Choroid plexus epithelial cell (primary cell): Measurements from ENCODE around the gene NUDT16L1.

Experiments
- DNase-seq: peaks from one replicate; pipeline ENCODE4 v3.0.0-alpha.2; 2010; ENCODE audit warnings: low read depth
- H3K4me3 ChIP-seq: 2 replicates; pipeline ENCODE4 v1.5.1; 2011; ENCODE audit warnings: low read depth, mild to moderate bottlenecking, control low read depth, low read length, moderate library complexity
- CTCF ChIP-seq: conservative IDR thresholded peaks from 2 replicates; pipeline ENCODE4 v1.5.1; 2011; ENCODE audit warnings: low read depth, mild to moderate bottlenecking, control low read depth, inconsistent platforms, low read length, moderate library complexity

NUDT16L1 gene

GRCh38 chr16:4675864-4676786 lies 17.2 kb upstream of the NUDT16L1 start:
- DNase-seq: no peak
- no peak for TF ChIP-seq CTCF
- no peak overlapping the region for H3K4me3 ChIP-seq

GRCh38 chr16:4676831-4677230 lies 16.5 kb upstream of the NUDT16L1 start:
- no peak overlapping the region for H3K4me3 ChIP-seq
- TF ChIP-seq CTCF: no peak
- DNase-seq: no peak

- H3K4me3 ChIP-seq: no peak overlapping the region
- DNase-seq: no peak
- no peak for TF ChIP-seq CTCF
Observed at GRCh38 chr16:4677390-4677789, 16.0 kb upstream of the NUDT16L1 start.

GRCh38 chr16:4677994-4678393 lies 15.4 kb upstream of the NUDT16L1 start:
- no peak for DNase-seq
- H3K4me3 ChIP-seq: no peak overlapping the region
- TF ChIP-seq CTCF: no peak

DNA sequence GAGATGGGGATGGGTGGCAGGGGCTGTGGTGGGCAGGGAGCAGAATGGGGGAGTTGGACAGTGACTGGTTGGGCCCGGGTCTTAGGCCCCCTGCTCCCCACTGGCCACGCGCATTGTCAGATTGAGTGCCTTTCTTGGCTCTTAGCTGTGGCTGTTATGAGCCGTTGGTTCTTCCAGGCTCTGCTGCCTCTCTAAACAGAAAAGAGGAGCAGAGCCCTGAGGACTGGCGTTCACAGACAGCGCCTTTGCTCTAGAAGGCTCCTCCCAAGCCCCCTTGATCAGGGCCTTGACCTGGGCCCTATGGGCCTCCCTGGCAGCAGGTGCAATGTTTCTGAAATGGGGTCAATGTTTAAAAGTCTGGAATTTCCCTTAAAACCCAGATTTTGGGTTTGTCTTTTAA lies 14.8 kb upstream of the NUDT16L1 start:
- no peak for DNase-seq
- no peak overlapping the region for H3K4me3 ChIP-seq
- TF ChIP-seq CTCF: no peak

DNA sequence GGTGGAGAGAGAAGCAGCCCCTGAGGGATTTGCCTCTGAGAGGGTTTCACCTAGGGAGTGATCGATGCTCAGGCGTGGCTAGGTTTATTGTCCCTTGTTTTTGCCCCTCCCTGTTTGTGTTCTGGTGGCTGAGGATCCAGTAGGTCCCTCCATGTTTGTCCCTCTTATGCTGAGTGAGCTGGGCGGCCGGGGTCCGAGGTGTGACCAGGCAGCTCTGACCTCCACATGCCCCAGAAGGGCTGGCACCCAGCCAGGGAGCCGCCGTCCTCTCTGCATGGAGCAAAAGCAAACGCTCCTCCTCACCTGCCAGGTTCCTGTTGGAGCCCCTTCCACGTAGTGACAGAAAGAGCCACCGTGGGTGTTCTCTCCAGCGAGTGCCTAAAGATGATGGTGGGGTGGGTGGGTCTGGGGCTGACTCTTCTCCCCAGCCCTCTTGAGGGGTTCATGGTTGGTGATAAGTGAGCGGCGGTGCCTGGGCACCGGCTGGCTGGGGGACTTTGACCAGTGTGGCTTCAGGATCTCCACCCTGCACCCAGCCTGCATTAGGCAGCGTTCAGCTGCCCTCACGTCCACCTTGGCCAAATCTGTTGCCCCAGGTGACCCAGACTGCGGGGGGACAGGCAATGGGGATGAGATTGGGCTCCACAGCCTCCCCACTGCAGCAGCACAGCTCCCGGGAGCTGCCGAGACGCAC lies 14.1 kb upstream of the NUDT16L1 start:
- H3K4me3 ChIP-seq: no peak overlapping the region
- no peak for TF ChIP-seq CTCF
- no peak for DNase-seq
